K562 (cell line): ENCODE results near the gene OR2V1. TPM values are rescaled to one million over a fixed set of nuclear protein-coding genes. Genes with fewer than 3 reads are reported as not detected.

Experiments used
- CUX1 ChIP-seq: fragments of 200-800 bp; sonication (Bioruptor generic); IDR thresholded peaks from 2 replicates; pipeline ENCODE4 v1.6.1; 2016; ENCODE audit warnings: missing genetic modification characterization, missing compliant biosample characterization
- HNRNPH1 ChIP-seq: fragments of 200-400 bp; formaldehyde crosslinking; optimal IDR thresholded peaks from 2 replicates; pipeline ENCODE3; 2017; ENCODE audit warnings: low read depth, mild to moderate bottlenecking, low read length, moderate library complexity
- MGA ChIP-seq: fragments of 450-650 bp; IDR thresholded peaks from 2 replicates; pipeline ENCODE4 v1.6.1; 2016; ENCODE audit warnings: mild to moderate bottlenecking, moderate library complexity
- MLX ChIP-seq, 2 experiments: fragments of 450-650 bp in 1 of 2; sonication (generic) in 1 of 2; formaldehyde crosslinking; conservative IDR thresholded peaks; 2 replicates each; pipeline versions ENCODE4 v1.4.0 to v1.8.1; 2020 to 2022; ENCODE audit warnings: mild to moderate bottlenecking in 1 of 2, missing genetic modification reagents in 1 of 2
- MXD1 ChIP-seq: fragments of 250-450 bp; sonication (Bioruptor Pico); IDR thresholded peaks from 2 replicates; pipeline ENCODE4 v1.8.0; 2021; ENCODE audit warnings: borderline replicate concordance, mild to moderate bottlenecking, moderate library complexity; ENCODE audit not compliant: poor library complexity, severe bottlenecking
- STAT5A ChIP-seq: IDR thresholded peaks from 2 replicates; pipeline ENCODE4 v1.6.1; 2012; ENCODE audit warnings: low read length, inconsistent platforms, borderline replicate concordance
- ZNF77 ChIP-seq: fragments of 250-450 bp; sonication (Bioruptor Pico); IDR thresholded peaks from 2 replicates; pipeline ENCODE4 v1.5.0; 2020
- polyA plus RNA-seq, 8 experiments: library from polyadenylated mRNA; depleted of rRNA in 4 of 8; stranded (reverse) in 5 of 8; unstranded in 3 of 8; fragments of >200 nt; fragmentation: Nextera tagmentation in 2 of 8; fragmentation: Illumina TruSeq in 1 of 8; extraction: Ambion mirVana in 2 of 8; extraction: Trizol in 1 of 8; gene quantifications; 2 replicates each; pipeline versions ENCODE4 v1.2.1 to v1.2.3, GENCODE V29; 2011 to 2014; ENCODE audit warnings: inconsistent platforms in 1 of 8, missing spikeins in 1 of 8
- total RNA-seq, 7 experiments: library from RNA; depleted of rRNA in 6 of 7; stranded (reverse); fragments of >200 nt in 6 of 7; fragmentation: Illumina TruSeq in 2 of 7; extraction: Trizol in 2 of 7; gene quantifications; 2 replicates each; pipeline versions ENCODE4 v1.2.1 to v1.2.3, GENCODE V29; 2011 to 2021; ENCODE audit warnings: low replicate concordance in 1 of 7

The OR2V1 gene
- total and polyA plus RNA-seq, 9 of the 15 experiments (the other 6 are each of a cell fraction or from before 2014, with no cell fraction given): 0.04 to 0.28 (median 0.15) TPM; not detected in 5

GRCh38 chr5:181149806-181150733 is 19.1 kb upstream of the OR2V1 start (continued):
- TF ChIP-seq MGA (no peak), CUX1 (CRISPR knock-in tag) (no peak), ZNF77 (no peak), STAT5A (no peak), MLX (CRISPR knock-in tag; conservative IDR thresholded peaks at IDR 0.05) (no peak), HNRNPH1 (no peak), MXD1 (CRISPR knock-in tag) (no peak)
